ENCODE results near the gene HS3ST5.

DNA sequence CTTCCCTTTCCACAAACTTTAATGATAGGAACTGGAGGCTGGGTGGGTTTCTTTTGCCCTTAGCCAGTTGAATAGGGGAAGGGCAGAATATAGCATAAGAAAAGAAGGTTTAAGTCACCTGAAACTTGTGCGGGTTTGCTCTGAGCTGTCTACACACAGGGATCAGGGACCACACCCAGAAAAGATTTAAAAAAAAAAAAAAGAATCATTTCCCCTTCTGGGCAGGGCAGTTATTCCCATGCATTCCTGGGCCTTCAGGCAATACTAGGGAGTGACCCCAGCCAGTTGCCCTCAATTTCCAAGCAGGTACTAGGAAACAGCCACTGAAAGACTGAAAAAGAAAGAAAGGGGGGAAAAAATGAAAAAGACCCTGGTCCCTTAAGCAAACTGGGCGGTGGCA lies 332.3 kb downstream of the HS3ST5 start:
- TF ChIP-seq, protein P1, sequence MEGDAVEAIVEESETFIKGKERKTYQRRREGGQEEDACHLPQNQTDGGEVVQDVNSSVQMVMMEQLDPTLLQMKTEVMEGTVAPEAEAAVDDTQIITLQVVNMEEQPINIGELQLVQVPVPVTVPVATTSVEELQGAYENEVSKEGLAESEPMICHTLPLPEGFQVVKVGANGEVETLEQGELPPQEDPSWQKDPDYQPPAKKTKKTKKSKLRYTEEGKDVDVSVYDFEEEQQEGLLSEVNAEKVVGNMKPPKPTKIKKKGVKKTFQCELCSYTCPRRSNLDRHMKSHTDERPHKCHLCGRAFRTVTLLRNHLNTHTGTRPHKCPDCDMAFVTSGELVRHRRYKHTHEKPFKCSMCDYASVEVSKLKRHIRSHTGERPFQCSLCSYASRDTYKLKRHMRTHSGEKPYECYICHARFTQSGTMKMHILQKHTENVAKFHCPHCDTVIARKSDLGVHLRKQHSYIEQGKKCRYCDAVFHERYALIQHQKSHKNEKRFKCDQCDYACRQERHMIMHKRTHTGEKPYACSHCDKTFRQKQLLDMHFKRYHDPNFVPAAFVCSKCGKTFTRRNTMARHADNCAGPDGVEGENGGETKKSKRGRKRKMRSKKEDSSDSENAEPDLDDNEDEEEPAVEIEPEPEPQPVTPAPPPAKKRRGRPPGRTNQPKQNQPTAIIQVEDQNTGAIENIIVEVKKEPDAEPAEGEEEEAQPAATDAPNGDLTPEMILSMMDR (IDR thresholded peaks at IDR 0.05), result no peak
- no peak for TF ChIP-seq POLR2A (IDR thresholded peaks at IDR 0.05)
